ENCODE measurements around the gene TEX9. TPM values are rescaled to one million over a fixed set of nuclear protein-coding genes. Genes with fewer than 3 reads are reported as not detected.

The TEX9 gene
- total RNA-seq, 1 donor from 2014 or later = 8.8 TPM

DNA sequence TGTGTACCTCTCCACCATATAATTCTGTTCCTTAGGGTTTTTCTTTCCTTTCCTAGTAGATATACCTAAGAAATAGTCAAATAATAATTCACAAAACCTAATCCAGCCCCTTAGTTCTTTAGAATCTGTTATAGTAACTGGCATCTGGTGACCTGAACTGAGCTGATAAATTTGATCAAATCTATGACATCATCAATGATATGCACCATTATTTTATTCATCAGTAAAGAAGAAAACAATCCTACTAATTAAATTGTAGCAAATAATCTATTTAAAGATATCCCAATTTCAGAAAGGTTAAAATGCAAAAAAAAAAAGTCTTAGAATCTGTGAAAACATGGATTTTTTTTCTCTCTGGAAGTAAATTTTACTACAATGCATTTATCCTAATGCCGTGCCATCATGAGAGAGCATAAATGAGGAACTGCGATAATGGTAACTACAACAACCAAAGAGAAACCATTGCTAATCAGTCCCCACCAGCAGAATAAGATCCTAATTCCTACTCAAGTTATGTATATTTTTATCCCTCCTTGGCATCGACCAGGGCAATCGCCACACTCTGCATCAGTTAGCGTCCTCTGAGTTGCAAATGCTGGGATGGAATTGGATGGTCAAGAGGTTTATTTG, 106.3 kb downstream of the TEX9 start:
- H3K4me3 ChIP-seq (ENCODE audit: low read depth, low read length) = no peak overlapping the region
- H3K27me3 ChIP-seq (ENCODE audit: control insufficient read depth, insufficient read depth, low read length) = no peaks in the 10 kb centered on the region
- no peaks in the 10 kb centered on the region for H3K36me3 ChIP-seq (ENCODE audit: control insufficient read depth, insufficient read depth, low read length)
- no peak for TF ChIP-seq CTCF (IDR thresholded peaks at IDR 0.05; ENCODE audit: insufficient read depth, low read length, poor library complexity, severe bottlenecking)
- no peak for DNase-seq (ENCODE audit: low read depth)

GRCh38 chr15:56472278-56472677, 107.1 kb downstream of the TEX9 start:
- no peak for TF ChIP-seq CTCF (IDR thresholded peaks at IDR 0.05; ENCODE audit: insufficient read depth, low read length, poor library complexity, severe bottlenecking)
- no peaks in the 10 kb centered on the region for H3K27me3 ChIP-seq (ENCODE audit: control insufficient read depth, insufficient read depth, low read length)
- DNase-seq (ENCODE audit: low read depth) = no peak
- H3K4me3 ChIP-seq (ENCODE audit: low read depth, low read length) = no peak overlapping the region
- no peaks in the 10 kb centered on the region for H3K36me3 ChIP-seq (ENCODE audit: control insufficient read depth, insufficient read depth, low read length)

DNA sequence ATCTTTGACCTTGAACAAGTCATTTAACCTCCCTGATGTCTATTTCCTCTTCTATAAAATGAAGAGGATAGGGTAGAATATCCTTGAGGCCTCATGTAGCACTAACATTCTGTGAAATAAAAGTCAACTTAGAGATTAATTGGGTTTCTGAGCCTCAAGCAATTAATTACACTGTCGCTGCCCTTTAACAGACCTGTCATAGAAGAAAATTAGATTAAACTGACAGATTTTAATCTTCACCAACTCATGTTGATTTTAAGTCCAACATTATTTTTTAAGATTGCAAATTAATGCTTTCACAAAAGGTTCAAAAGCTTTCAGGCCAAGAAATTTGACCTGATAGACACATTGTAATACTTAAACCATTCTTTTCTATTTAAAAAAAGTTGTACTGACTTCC, 107.8 kb downstream of the TEX9 start:
- Histone ChIP-seq H3K27me3 (ENCODE audit: control insufficient read depth, insufficient read depth, low read length) (no peaks in the 10 kb centered on the region), H3K36me3 (ENCODE audit: control insufficient read depth, insufficient read depth, low read length) (no peaks in the 10 kb centered on the region), H3K4me3 (ENCODE audit: low read depth, low read length) (no peak overlapping the region)
- no peak for TF ChIP-seq CTCF (IDR thresholded peaks at IDR 0.05; ENCODE audit: insufficient read depth, low read length, poor library complexity, severe bottlenecking)
- DNase-seq (ENCODE audit: low read depth) = no peak

- no peak for DNase-seq (ENCODE audit: low read depth)
- Histone ChIP-seq H3K4me3 (ENCODE audit: low read depth, low read length) (no peak overlapping the region), H3K27me3 (ENCODE audit: control insufficient read depth, insufficient read depth, low read length) (no peaks in the 10 kb centered on the region), H3K36me3 (ENCODE audit: control insufficient read depth, insufficient read depth, low read length) (no peaks in the 10 kb centered on the region)
- no peak for TF ChIP-seq CTCF (IDR thresholded peaks at IDR 0.05; ENCODE audit: insufficient read depth, low read length, poor library complexity, severe bottlenecking)
Measured at GRCh38 chr15:56475351-56475750, 110.1 kb downstream of the TEX9 start.

Other genes with a start within 250 kb of the TEX9 start
- gene RFX7, start 121.5 kb upstream of the TEX9 start, total RNA-seq = 11.4 and 13.0 TPM in 2 replicates
- gene MNS1, start 99.7 kb downstream of the TEX9 start, total RNA-seq = 0.84 and 1.5 TPM in 2 replicates